K562 (cell line): ENCODE results near the gene PDE1A. TPM values are rescaled to one million over a fixed set of nuclear protein-coding genes. Genes with fewer than 3 reads are reported as not detected.

Experiments used
- ARID4B ChIP-seq: sonication (generic); formaldehyde crosslinking; IDR thresholded peaks from 2 replicates; pipeline ENCODE4 v1.8.0; 2022; ENCODE audit warnings: mild to moderate bottlenecking, missing genetic modification reagents
- CAMTA2 ChIP-seq: fragments of 250-450 bp; sonication (Bioruptor Pico); conservative IDR thresholded peaks from 2 replicates; pipeline ENCODE4 v1.5.1; 2022
- GTF2E2 ChIP-seq: fragments of 200-800 bp; sonication (Bioruptor generic); IDR thresholded peaks from 2 replicates; pipeline ENCODE4 v1.6.1; 2016; ENCODE audit warnings: missing genetic modification characterization, missing compliant biosample characterization
- L3MBTL2 ChIP-seq: fragments of 450-650 bp; IDR thresholded peaks from 2 replicates; pipeline ENCODE4 v1.6.1; 2016; ENCODE audit warnings: mild to moderate bottlenecking, moderate library complexity
- SMARCB1 ChIP-seq: IDR thresholded peaks from 2 replicates; pipeline ENCODE4 v1.6.1; 2011; ENCODE audit warnings: improper control_type of control experiment, low read depth; ENCODE audit not compliant: insufficient read length
- SNAPC5 ChIP-seq: fragments of 250-450 bp; sonication (Bioruptor Pico); IDR thresholded peaks from 2 replicates; pipeline ENCODE4 v1.8.0; 2021; ENCODE audit warnings: moderate library complexity, mild to moderate bottlenecking, inconsistent platforms
- ZNF146 ChIP-seq: IDR thresholded peaks from one replicate; pipeline ENCODE4 v1.6.1; 2018; ENCODE audit warnings: missing compliant biosample characterization; ENCODE audit not compliant: unreplicated experiment
- ZSCAN29 ChIP-seq: fragments of 450-650 bp; IDR thresholded peaks from 2 replicates; pipeline ENCODE4 v1.6.1; 2017
- polyA plus RNA-seq, 8 experiments: library from polyadenylated mRNA; depleted of rRNA in 4 of 8; stranded (reverse) in 5 of 8; unstranded in 3 of 8; fragments of >200 nt; fragmentation: Nextera tagmentation in 2 of 8; fragmentation: Illumina TruSeq in 1 of 8; extraction: Ambion mirVana in 2 of 8; extraction: Trizol in 1 of 8; gene quantifications; 2 replicates each; pipeline versions ENCODE4 v1.2.1 to v1.2.3, GENCODE V29; 2011 to 2014; ENCODE audit warnings: inconsistent platforms in 1 of 8, missing spikeins in 1 of 8
- total RNA-seq, 7 experiments: library from RNA; depleted of rRNA in 6 of 7; stranded (reverse); fragments of >200 nt in 6 of 7; fragmentation: Illumina TruSeq in 2 of 7; extraction: Trizol in 2 of 7; gene quantifications; 2 replicates each; pipeline versions ENCODE4 v1.2.1 to v1.2.3, GENCODE V29; 2011 to 2021; ENCODE audit warnings: low replicate concordance in 1 of 7
- TF ChIP-seq, protein P1 (sequence below), 2 experiments: IDR thresholded peaks; 2 replicates each; pipeline ENCODE4 v1.6.1; 2011; ENCODE audit warnings: borderline replicate concordance in 1 of 2, control low read depth in 1 of 2, low read depth in 1 of 2, low read length in 1 of 2, mild to moderate bottlenecking in 1 of 2, mixed read lengths in 1 of 2, moderate library complexity in 1 of 2; ENCODE audit not compliant: insufficient read depth in 1 of 2, insufficient read length in 1 of 2, poor library complexity in 1 of 2, severe bottlenecking in 1 of 2; ENCODE audit errors: extremely low read depth in 1 of 2
- TF ChIP-seq, protein P2 (sequence below): sonication (generic); formaldehyde crosslinking; IDR thresholded peaks from 2 replicates; pipeline ENCODE4 v1.8.1; 2023; ENCODE audit warnings: mild to moderate bottlenecking, missing genetic modification reagents

Gene PDE1A
- total and polyA plus RNA-seq, 9 of the 15 experiments (the other 6 are each of a cell fraction or from before 2014, with no cell fraction given), result 0.14 to 0.91 (median 0.32) TPM

GRCh38 chr2:182375862-182376261, 51.0 kb downstream of the PDE1A start (continued):
- TF ChIP-seq SNAPC5 (CRISPR knock-in tag), result no peak
- TF ChIP-seq, protein P1, sequence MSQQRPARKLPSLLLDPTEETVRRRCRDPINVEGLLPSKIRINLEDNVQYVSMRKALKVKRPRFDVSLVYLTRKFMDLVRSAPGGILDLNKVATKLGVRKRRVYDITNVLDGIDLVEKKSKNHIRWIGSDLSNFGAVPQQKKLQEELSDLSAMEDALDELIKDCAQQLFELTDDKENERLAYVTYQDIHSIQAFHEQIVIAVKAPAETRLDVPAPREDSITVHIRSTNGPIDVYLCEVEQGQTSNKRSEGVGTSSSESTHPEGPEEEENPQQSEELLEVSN (IDR thresholded peaks at IDR 0.05; ENCODE audit: borderline replicate concordance in 1 of 2, extremely low read depth in 1 of 2, insufficient read depth in 1 of 2, insufficient read length in 1 of 2, low read depth in 1 of 2, low read length in 1 of 2, poor library complexity in 1 of 2, severe bottlenecking in 1 of 2), result no peak
- TF ChIP-seq CAMTA2 (CRISPR knock-in tag), result no peak
- TF ChIP-seq ZNF146, result no peak
- TF ChIP-seq ZSCAN29, result no peak
- TF ChIP-seq ARID4B (CRISPR knock-in tag), result no peak
- TF ChIP-seq GTF2E2 (tag), result no peak
- TF ChIP-seq L3MBTL2, result no peak
- TF ChIP-seq, protein P2, sequence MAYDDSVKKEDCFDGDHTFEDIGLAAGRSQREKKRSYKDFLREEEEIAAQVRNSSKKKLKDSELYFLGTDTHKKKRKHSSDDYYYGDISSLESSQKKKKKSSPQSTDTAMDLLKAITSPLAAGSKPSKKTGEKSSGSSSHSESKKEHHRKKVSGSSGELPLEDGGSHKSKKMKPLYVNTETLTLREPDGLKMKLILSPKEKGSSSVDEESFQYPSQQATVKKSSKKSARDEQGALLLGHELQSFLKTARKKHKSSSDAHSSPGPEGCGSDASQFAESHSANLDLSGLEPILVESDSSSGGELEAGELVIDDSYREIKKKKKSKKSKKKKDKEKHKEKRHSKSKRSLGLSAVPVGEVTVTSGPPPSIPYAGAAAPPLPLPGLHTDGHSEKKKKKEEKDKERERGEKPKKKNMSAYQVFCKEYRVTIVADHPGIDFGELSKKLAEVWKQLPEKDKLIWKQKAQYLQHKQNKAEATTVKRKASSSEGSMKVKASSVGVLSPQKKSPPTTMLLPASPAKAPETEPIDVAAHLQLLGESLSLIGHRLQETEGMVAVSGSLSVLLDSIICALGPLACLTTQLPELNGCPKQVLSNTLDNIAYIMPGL (CRISPR knock-in tag), result no peak
- no peak for TF ChIP-seq SMARCB1
- TF ChIP-seq, all 486 proteins: peak for 0
